Skeletal muscle tissue (tissue), 4 donors: ENCODE data around the gene TENM4. TPM values are rescaled to one million over a fixed set of nuclear protein-coding genes. Genes with fewer than 3 reads are reported as not detected.
"Not testable (repeated sequence)": the region's sequence is repeated elsewhere in the genome, so short reads cannot be mapped to it uniquely, and the experiment has no call there.

Source experiments
- H3K27ac ChIP-seq: one replicate; pipeline ENCODE4 v1.7.0; 2013; ENCODE audit warnings: mild to moderate bottlenecking, low read depth, low read length, inconsistent platforms
- H3K27me3 ChIP-seq, 3 donors: one replicate each; pipeline ENCODE4 v1.7.0; 2013; ENCODE audit warnings: low read length in 3 of 3; ENCODE audit not compliant: control insufficient read depth in 3 of 3, insufficient read depth in 3 of 3
- H3K36me3 ChIP-seq, 3 donors: one replicate each; pipeline ENCODE4 v1.7.0; 2013; ENCODE audit warnings: low read length in 3 of 3; ENCODE audit not compliant: control insufficient read depth in 3 of 3, insufficient read depth in 3 of 3
- H3K4me1 ChIP-seq, 3 donors: one replicate each; pipeline ENCODE4 v1.7.0; 2013; ENCODE audit warnings: low read length in 3 of 3, mild to moderate bottlenecking in 3 of 3; ENCODE audit not compliant: control insufficient read depth in 3 of 3, insufficient read depth in 3 of 3
- H3K4me3 ChIP-seq, 3 donors: one replicate each; pipeline ENCODE4 v1.7.0; 2013; ENCODE audit warnings: low read length in 3 of 3
- H3K9ac ChIP-seq, 3 donors: one replicate each; pipeline ENCODE4 v1.7.0; 2013; ENCODE audit warnings: low read length in 3 of 3, mild to moderate bottlenecking in 3 of 3, moderate library complexity in 2 of 3, low read depth in 1 of 3
- H3K9me3 ChIP-seq, 3 donors: one replicate each; pipeline ENCODE4 v1.7.0; 2013; ENCODE audit warnings: low read length in 3 of 3; ENCODE audit not compliant: control insufficient read depth in 3 of 3
- total RNA-seq: library from RNA; depleted of rRNA; stranded (reverse); fragments of >200 nt; gene quantifications from one replicate; pipeline ENCODE4 v1.2.3, GENCODE V29; 2014
- donor health status: Osteomylitis.

Gene TENM4
- total RNA-seq, 1 donor from 2014 or later: 18.3 TPM

- Histone ChIP-seq H3K27me3 (peaks cover 0 to 10% (median 5%) of the 10 kb centered on the region in 3 donors), H3K9ac (no peak overlapping the region), H3K4me1 (no peaks in the 10 kb centered on the region), H3K4me3 (no peak overlapping the region), H3K27ac (no peak overlapping the region), H3K9me3 (no peaks in the 10 kb centered on the region), H3K36me3 (no peaks in the 10 kb centered on the region)
Measured at GRCh38 chr11:78646564-78647185, 794.2 kb downstream of the TENM4 start.

GRCh38 chr11:78645226-78646202 lies 795.3 kb downstream of the TENM4 start:
- peaks cover 0 to 6% (median 2%) of the 10 kb centered on the region in 3 donors for H3K27me3 ChIP-seq
- no peak overlapping the region for H3K9ac ChIP-seq
- no peaks in the 10 kb centered on the region for H3K36me3 ChIP-seq
- H3K4me3 ChIP-seq: no peak overlapping the region
- H3K4me1 ChIP-seq: no peaks in the 10 kb centered on the region
- H3K9me3 ChIP-seq: no peaks in the 10 kb centered on the region
- no peak overlapping the region for H3K27ac ChIP-seq

- no peak overlapping the region for H3K9ac ChIP-seq
- no peaks in the 10 kb centered on the region for H3K9me3 ChIP-seq
- H3K4me1 ChIP-seq: no peaks in the 10 kb centered on the region
- peaks cover 0 to 2% (median 2%) of the 10 kb centered on the region in 3 donors for H3K27me3 ChIP-seq
- no peak overlapping the region for H3K27ac ChIP-seq
- no peak overlapping the region for H3K4me3 ChIP-seq
- H3K36me3 ChIP-seq: no peaks in the 10 kb centered on the region
Measured at GRCh38 chr11:78643676-78644056, 797.2 kb downstream of the TENM4 start.

- Histone ChIP-seq H3K4me3 (no peak overlapping the region), H3K9me3 (no peaks in the 10 kb centered on the region), H3K36me3 (no peaks in the 10 kb centered on the region), H3K4me1 (no peaks in the 10 kb centered on the region), H3K9ac (no peak overlapping the region), H3K27ac (no peak overlapping the region), H3K27me3 (peaks cover 0 to 2% (median 2%) of the 10 kb centered on the region in 3 donors)
Measured at GRCh38 chr11:78642979-78643675, 797.7 kb downstream of the TENM4 start.

- Histone ChIP-seq H3K4me3 (no peak overlapping the region), H3K36me3 (no peaks in the 10 kb centered on the region), H3K9ac (no peak overlapping the region), H3K27me3 (peaks cover 0 to 2% (median 0%) of the 10 kb centered on the region in 3 donors), H3K4me1 (no peaks in the 10 kb centered on the region), H3K27ac (no peak overlapping the region), H3K9me3 (no peaks in the 10 kb centered on the region)
Measured at GRCh38 chr11:78641541-78641940, 799.3 kb downstream of the TENM4 start.

- Histone ChIP-seq H3K9ac (no peak overlapping the region), H3K4me3 (no peak overlapping the region), H3K9me3 (peaks cover 0 to 3% (median 0%) of the 10 kb centered on the region in 3 donors), H3K27me3 (no peaks in the 10 kb centered on the region), H3K36me3 (no peaks in the 10 kb centered on the region), H3K4me1 (no peaks in the 10 kb centered on the region), H3K27ac (no peak overlapping the region)
Measured at GRCh38 chr11:78638704-78639380, 802.0 kb downstream of the TENM4 start.

- H3K36me3 ChIP-seq, H3K27me3 ChIP-seq, H3K4me3 ChIP-seq, H3K4me1 ChIP-seq, H3K9me3 ChIP-seq, H3K27ac ChIP-seq, H3K9ac ChIP-seq: not testable (repeated sequence)
Measured at GRCh38 chr11:78637527-78637926, 803.3 kb downstream of the TENM4 start.

- Histone ChIP-seq H3K4me3 (no peak overlapping the region), H3K27me3 (peaks cover 0 to 6% (median 0%) of the 10 kb centered on the region in 3 donors), H3K36me3 (no peaks in the 10 kb centered on the region), H3K9ac (no peak overlapping the region), H3K27ac (no peak overlapping the region), H3K4me1 (no peaks in the 10 kb centered on the region), H3K9me3 (peaks cover 0 to 3% (median 0%) of the 10 kb centered on the region in 3 donors)
Measured at GRCh38 chr11:78635814-78636506, 804.9 kb downstream of the TENM4 start.
